GM21423 (cell line): ENCODE results near the gene ENTPD5.

Source experiments
- ATAC-seq: cut with Tn5 transposase; IDR thresholded peaks from one replicate; pipeline ENCODE4 v1.9.1; 2021; ENCODE audit warnings: mild to moderate bottlenecking, moderate library complexity; ENCODE audit not compliant: unreplicated experiment

ENTPD5 gene, protein sequence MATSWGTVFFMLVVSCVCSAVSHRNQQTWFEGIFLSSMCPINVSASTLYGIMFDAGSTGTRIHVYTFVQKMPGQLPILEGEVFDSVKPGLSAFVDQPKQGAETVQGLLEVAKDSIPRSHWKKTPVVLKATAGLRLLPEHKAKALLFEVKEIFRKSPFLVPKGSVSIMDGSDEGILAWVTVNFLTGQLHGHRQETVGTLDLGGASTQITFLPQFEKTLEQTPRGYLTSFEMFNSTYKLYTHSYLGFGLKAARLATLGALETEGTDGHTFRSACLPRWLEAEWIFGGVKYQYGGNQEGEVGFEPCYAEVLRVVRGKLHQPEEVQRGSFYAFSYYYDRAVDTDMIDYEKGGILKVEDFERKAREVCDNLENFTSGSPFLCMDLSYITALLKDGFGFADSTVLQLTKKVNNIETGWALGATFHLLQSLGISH

DNA sequence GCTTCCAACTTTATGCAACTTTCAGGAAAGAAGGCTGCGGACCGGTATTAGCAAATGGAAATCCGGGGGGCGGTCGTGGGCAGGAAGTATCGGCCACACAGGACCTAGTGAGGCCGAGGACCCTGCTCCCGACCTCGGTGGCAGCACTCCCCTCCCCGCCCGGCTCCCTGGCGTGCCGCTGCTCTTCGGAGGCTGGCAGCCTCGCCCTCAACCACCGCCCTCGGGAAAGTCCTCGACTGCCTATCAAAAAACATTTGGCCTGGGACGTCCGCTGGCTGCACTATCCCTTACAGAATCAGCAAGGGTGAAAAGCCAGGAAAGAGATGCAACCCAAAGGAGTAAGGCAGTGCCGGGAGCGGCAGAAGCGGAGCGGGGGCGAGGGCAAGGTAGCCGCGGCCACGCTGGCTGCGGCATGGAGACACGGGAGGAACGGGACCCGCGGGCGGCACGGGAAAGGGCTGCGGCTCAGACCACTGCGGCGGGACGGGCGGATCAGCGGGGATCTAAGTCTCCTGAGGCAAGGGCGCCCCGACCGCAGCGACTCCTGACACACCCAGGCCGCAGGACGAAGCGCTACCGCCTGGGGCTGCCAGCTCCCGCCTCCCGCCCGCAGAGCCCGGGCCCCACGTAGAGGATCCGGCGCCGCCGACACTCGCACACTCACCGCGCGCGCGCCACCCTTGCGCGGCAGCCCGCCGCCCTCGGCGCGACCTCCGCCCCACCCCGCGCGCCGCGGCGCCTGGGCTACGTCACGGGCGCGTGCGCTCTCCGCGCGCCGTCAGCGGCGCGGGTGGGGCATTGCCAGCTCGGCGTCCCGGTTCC is at the start of gene ENTPD5, which contains the start of gene BBOF1:
ENTPD5 (minus strand) TSS at position 703 of the 822 bp plus-strand sequence. CDS start 31,186 bp downstream, outside the sequence.
BBOF1 (plus strand) TSS at position 764 of the 822 bp plus-strand sequence. CDS start 130 bp downstream, outside the sequence.
- peak; percentile 92 for ATAC-seq

DNA sequence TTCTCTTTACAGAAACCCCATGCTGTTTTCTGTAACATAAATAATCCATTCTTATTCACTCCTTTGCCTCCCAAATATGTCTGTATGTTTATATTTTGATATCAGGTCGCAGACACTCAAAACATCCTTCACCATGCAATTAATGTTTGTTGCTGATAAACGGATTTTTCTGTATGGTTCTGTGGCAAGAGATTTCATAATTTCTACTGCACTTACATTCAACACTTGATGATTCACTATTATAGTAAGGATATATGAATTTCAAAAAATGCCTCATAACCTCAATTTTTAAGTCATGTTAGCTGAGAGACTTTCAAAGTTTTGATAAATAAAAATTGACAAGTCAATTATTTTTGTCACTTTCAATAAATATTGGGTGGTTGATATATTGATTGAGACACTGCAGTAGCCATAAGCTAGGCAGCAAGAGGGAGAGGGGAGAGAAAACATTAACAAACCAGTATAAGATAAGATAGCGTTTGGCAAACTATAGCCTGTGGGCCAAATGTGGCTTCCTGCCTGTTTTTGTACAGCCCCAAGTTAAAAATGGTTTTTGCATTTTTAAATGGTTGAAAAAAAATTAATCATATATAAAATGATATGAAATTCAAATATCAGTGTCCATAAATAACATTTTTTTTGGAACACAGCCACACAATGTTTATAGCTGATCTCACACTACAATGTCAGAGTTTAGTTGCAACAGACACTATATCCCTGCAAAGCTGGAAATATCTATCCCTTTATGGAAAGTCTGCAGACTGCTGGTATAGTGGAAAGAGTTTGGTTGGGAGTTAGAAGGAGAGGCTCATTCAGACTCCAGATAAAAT is 46.9 kb upstream of the ENTPD5 start:
- no peak for ATAC-seq

DNA sequence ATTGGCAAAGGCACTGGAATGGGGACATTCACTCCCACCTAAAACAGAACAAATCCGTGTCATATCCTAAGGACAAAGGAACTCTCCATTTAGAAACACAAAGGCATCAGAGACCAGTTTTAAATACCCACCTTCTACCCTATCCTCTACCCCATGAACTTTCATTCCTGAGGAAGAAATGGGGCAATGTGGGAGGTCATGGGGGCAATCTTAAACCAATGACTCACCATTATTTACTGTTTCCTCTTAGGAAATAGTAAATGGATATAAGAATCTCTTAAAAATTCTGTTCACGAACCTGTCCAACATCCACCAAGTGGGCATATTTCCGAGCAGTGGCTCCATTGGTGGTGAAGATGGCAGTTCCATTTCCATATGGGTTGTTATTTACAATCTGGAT is 45.8 kb upstream of the ENTPD5 start:
- no peak for ATAC-seq

DNA sequence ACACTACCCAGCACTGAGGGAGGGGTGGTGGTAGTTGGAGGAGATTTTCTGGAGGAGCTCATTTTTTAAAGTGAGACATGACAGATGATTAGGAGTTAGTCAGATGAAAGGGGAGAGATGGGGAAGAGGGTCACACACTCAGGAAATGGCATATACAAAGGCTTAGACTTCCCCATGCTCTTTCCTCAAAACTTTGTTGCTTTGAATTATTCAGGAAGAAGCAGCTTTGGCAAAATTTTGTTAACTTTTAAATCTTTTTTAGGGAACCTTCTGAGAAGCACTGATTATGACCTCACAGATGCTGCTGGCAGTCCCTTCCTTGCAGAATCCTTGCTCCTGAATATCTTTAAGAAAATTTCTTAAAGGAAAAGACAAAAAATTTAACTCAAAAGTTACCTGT is 45.3 kb upstream of the ENTPD5 start:
- ATAC-seq, result no peak

DNA sequence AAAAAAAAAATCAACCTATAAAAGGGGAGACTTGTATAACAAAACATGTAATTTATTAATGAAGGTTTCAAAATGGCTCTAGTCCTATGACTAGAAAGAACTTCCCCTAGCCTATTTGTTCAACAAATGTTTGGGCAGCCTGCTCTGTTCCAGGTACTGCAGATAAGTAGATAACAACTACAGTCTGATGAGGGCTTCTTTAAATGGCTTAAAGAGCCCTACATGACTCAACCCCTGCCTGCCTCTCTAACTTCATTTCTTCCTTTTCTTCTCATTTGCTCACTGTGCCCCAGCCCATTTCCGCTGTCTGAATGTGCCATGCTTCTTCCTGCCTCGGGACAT is 43.7 kb upstream of the ENTPD5 start:
- ATAC-seq, result no peak

DNA sequence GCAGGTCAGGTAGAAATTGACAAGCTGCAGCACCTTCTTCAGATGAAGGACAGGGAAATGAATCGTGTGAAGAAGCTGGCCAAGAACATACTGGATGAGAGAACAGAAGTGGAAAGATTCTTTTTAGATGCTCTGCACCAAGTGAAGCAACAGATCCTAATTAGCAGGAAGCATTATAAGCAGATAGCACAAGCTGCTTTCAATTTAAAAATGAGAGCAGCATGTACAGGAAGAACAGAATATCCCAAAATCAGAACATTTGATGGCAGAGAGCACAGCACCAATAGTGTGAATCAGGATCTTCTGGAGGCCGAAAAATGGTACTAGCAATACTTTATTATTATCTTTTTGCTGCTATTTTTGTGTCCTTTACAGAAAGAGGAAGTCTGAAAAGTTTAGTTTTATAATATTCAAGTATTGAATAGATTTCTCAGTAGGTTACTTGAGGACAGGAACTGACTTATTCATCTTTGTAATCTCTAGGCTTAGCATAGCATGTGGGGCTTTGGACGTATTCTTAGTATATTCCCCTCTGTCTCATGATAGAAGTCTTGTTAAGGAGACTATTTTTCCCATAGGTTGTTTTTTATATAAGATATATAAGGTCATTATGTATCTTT is 30.9 kb upstream of the ENTPD5 start:
- no peak for ATAC-seq

DNA sequence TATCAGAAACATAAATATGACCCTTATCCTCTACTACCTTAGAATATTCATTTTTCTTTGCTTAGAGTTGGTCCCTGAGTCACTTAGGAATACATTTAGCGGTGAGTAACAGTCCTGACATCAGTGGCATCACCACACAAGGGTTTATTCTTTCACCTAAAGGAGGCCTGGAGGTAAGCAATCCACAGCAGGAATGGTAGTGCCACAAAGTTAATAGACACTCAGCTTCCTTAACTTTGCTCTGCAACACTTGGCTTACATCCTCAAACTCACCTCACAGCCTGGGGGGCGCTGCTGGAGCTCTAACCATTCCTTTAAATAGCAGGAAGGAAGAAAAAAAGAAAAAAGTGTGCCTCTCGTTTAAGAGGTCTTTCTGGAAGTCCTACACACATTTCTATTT is 29.2 kb upstream of the ENTPD5 start:
- ATAC-seq, result no peak

DNA sequence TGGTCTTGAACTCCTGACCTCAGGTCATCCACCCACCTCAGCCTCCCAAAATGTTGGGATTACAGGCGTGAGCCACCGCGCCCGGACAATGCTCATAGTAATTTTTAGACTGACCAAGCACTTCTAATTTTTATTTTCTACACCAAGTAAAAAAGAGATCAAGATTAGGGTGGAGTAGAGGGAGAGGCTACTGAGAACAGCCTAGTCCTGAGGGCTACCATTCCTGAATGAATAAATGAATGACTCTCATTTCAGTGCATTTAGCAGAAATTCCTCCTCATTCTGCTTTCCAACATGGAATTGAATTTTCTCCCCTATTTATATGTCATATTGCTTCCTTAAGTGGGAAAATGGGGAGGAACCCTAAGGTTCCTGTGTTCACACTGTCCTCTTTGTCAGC is 26.4 kb upstream of the ENTPD5 start:
- ATAC-seq, result no peak

DNA sequence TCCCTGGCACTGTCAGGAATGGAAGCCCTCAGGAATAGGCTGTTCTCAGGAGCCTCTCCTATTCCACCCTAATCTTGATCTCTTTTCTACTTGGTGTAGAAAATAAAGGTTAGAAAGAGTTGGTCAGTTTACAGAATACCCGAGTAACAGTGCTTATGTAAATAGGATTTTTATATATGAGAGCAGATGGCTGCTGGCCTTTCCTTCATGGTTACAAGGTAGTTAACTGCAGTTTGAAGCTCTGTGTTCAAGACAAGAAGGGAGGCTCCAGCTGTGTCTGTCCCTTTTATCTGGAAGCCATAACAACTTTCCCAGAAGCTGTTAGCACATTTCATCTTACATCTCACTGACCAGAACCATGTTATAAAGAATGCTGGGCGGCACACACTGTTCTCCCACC is 23.2 kb upstream of the ENTPD5 start:
- no peak for ATAC-seq

DNA sequence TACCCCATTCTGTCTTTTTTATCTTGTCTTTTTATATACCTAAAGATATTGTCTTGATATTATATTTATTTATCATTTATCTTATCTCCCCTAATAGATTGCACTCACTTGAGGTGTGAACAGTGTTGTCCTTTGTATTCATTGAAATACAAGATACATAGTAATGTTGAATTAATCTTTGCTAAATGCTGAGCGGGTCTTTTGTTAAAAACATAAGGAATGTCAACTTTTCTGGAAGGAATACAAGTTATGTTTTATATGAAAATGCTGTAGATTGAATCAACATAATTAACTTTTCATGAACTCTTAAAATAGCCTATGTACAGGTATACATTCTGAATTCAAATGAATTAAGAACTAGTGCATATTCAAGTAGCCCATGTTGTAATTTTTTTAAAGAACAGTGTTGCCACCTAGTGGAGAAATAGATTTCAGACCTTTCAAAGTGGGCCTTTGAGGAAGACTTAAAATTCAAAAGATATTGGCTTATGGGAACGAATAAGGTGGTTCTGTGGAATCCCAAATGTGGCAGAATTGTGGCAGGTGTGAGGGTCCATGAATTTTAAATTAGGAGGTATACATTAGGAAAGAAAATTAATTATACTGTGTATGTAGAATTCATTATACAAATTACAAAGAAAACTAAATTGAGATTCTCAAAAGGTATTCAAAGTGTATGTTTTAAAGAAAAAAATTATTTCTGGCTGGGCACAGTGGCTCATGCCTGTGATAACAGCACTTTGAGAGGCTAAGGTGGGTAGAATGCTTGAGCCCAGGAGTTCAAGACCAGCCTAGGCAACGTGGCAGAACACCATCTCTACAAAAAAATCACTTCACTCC is 19.2 kb upstream of the ENTPD5 start:
- ATAC-seq, result no peak

DNA sequence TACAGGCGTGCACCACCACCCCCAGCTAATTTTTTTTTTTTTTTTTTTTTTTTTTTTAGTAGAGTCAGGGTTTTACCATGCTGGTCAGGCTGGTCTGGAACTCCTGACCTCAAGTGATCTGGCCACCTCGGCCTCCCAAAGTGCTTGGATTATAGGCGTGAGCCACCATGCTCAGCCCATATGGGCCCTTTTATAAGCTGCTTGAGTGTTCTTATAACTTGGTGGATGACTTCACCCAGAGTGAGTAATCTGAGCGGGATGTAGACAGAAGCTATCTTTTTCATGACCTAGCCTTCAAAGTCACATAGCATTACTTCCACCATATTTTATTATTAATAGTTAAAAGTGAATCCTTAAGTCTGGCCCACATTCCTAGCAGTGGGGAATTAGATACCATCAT is 16.5 kb upstream of the ENTPD5 start:
- ATAC-seq, result no peak

DNA sequence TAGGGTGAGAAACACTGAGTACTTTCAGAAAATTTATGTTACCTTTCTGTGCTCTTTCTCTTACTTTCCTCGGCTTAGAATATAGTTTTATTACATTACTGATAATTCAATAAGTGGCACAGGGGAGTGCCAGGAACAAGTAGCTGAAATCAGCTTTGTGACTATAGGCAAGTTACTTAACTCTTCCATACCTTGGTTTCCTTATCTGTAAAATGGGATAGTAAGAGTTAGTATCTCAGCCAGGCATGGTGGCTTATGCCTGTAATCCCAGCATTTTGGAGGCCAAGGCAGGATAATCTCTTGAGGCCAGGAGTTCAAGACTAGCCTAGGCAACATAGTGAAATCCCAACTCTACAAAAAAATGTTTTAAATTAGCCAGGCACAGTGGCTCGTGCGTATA is 15.5 kb upstream of the ENTPD5 start:
- no peak for ATAC-seq

DNA sequence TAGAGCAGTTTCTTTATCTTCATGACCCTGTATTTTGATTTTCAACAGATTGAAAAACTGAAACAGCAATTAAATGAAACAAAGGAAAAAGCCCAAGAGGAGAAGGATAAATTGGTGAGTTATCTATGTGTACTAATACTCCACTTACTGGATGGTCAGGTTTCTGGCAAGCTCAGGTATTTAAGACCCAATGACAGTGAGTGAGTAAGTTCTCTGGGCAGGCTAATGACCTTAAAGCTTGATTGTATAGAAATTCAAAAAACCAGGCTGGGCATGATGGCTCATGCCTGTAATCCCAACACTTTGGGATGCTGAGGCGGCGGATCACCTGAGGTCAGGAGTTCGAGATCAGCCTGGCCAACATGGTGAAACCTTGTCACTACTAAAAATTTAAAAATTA is 10.0 kb upstream of the ENTPD5 start:
- ATAC-seq, result no peak

DNA sequence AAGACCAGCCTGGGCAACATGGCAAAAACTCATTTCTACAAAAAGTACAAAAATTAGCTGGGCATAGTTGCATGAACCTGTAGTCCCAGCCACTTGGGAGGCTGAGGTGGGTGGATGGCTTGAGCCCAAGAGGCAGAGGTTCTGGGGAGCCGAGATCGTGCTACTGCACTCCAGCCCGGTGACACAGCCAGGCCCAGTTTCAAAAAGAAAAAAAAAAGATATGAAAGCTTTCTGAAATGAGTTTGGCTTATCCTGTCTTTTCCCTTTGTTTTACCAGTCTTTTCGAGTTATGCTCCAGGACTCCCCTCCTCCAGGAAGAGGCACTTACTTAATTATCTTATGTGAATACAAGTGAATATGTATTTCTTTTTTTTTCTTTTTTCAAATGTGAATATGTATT is 3.3 kb upstream of the ENTPD5 start:
- no peak for ATAC-seq

DNA sequence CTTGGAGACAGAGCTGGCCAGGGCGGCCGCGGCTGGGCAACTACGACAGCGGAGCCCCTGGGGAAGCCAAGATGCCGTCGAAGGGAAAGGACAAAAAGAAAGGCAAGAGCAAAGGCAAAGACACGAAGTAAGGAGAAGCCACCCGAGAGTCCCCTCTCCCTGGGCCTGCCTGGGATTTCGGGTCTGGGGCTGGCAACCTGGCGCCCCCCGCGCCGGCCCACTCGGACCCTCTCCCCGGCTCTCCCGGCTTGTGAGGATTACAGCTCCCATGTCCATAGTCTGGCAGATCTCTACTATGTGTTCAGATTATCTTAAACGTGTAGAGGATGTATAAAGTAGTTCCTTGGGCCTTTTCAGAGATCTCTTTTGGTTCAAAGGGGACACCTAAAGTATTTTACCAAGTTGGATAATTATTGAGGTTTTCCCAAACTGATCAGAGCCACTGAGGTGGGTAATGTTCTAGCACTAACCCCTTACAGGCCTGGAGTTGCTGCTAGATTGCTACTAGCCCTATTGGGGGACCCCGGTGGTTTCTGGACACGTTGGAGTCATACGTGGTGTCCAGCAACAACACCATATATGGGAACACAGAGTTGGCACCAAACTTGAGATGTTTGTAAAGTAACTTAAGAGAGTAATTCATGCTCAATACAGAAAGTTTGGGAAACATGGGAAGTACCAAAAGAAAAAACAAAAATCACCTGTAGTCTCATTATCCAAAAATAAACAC is 485 bp upstream of the ENTPD5 start:
- no peak for ATAC-seq

DNA sequence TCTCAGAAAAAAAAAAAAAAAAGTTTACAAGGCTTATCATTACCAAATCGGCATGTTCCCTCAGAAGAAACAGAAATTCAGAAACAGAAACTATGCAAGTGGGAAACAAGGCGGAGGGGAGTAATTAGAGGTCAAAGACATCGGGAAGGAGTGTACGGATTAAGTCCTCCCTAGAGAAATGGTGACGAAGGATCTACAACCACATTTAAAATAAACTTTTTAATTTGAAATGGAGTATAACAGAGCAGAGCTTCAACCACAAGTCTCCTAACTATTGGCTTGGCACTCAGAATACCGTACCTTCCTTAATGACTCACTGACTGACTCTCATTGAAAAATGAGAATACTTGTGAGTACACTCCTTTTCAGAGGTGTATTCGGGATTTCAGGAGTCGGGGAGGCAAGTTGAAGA is 908 bp downstream of the ENTPD5 start:
- ATAC-seq, result peak; percentile 6

DNA sequence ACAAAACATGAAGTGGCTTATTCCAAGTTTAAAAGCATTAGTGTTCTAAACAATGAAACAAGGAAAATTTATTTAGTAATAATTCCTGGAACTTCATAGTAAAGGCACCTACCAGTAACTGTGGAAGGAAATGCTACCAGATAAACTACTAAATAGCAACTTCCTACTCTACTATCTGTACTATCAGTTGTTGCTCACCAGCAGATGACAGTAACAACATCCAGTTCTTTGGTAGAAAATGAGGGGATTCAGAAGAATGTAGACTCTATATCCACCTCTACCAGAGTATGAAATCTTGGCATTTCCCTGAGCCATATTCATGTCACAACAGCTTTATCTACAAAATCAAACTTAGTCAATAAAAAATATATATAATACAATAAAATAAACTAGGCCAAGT is 3.1 kb downstream of the ENTPD5 start:
- ATAC-seq, result no peak

DNA sequence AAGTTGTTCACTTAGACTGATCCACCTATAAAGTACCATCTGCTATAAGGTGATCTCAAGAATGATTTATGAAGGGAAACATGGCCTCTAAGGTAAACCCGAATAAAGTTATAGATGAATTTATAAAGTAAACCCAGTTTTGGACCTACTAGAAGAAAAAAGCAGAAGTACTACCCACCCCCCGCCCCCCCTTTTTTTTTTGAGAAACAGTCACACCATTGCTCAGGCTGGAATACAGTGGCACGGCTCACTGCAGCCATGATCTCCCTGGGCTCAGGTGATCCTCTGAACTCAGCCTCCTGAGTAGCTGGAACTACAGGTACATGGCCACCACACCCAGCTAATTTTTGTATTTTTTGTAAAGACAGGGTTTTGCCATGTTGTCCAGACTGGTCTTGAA is 3.9 kb downstream of the ENTPD5 start:
- ATAC-seq, result no peak

DNA sequence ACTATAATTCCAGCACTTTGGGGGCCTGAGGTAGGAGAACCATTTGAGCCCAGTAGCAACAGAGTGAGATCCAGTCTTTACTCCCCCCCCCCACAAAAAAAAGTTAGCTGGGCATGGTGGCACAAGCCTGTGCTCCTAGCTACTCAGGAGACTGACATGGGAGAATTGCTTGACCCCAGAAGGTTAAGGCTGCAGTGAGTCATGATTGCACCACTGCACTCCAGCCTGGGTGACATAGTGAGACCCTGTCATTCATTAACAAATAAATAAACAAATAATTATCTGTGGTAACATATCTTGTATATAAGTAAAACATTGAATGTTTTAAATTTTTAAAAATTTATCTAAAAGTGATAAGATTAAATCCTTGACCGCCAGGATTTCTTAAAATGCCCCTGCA is 4.8 kb downstream of the ENTPD5 start:
- no peak for ATAC-seq
